GM12892 (cell line): ENCODE measurements around the gene TNFSF8.

ENCODE experiments used
- POLR2A ChIP-seq: IDR thresholded peaks from 2 replicates; pipeline ENCODE4 v1.6.1; 2011; ENCODE audit warnings: low read depth, low read length, control low read depth
- POLR2AphosphoS5 ChIP-seq: IDR thresholded peaks from 2 replicates; pipeline ENCODE4 v1.6.1; 2011; ENCODE audit warnings: low read depth, low read length, control low read depth
- TAF1 ChIP-seq: IDR thresholded peaks from 2 replicates; pipeline ENCODE4 v1.6.1; 2011; ENCODE audit warnings: low read depth, mild to moderate bottlenecking, control low read depth, low read length, borderline replicate concordance

GRCh38 chr9:114936581-114936980 is 6.2 kb upstream of the TNFSF8 start:
- no peak for TF ChIP-seq POLR2AphosphoS5
- no peak for TF ChIP-seq POLR2A
- no peak for TF ChIP-seq TAF1
